ENCODE results near the gene CLCA1. TPM values are rescaled to one million over a fixed set of nuclear protein-coding genes. Genes with fewer than 3 reads are reported as not detected.

Gene CLCA1
- total RNA-seq, 1 donor from 2014 or later = not detected

- peaks cover 2% of the 10 kb centered on the region for H3K4me1 Mint-ChIP-seq (ENCODE audit: low read depth)
Observed at GRCh38 chr1:86455073-86455472, 13.7 kb upstream of the CLCA1 start.

GRCh38 chr1:86460998-86461397, 7.7 kb upstream of the CLCA1 start:
- TF ChIP-seq CTCF (IDR thresholded peaks at IDR 0.05) = no peak
- DNase-seq (ENCODE audit: low spot score) = no peak
- Mint-ChIP-seq H3K9me3 (ENCODE audit: low read depth) (no peaks in the 10 kb centered on the region), H3K27me3 (ENCODE audit: low read depth) (peaks cover 2% of the 10 kb centered on the region), H3K27ac (ENCODE audit: unreplicated experiment) (no peak overlapping the region), H3K4me3 (ENCODE audit: unreplicated experiment) (no peak overlapping the region), H3K36me3 (ENCODE audit: low read depth) (no peaks in the 10 kb centered on the region), H3K4me1 (ENCODE audit: low read depth) (no peaks in the 10 kb centered on the region)

More at GRCh38 chr1:86455073-86455472, 13.7 kb upstream of the CLCA1 start:
- no peak overlapping the region for H3K4me3 Mint-ChIP-seq (ENCODE audit: unreplicated experiment)
- H3K27me3 Mint-ChIP-seq (ENCODE audit: low read depth) = peaks cover 2% of the 10 kb centered on the region
- no peaks in the 10 kb centered on the region for H3K36me3 Mint-ChIP-seq (ENCODE audit: low read depth)
- TF ChIP-seq CTCF (IDR thresholded peaks at IDR 0.05) = no peak
- no peaks in the 10 kb centered on the region for H3K9me3 Mint-ChIP-seq (ENCODE audit: low read depth)
- no peak for DNase-seq (ENCODE audit: low spot score)
- no peak overlapping the region for H3K27ac Mint-ChIP-seq (ENCODE audit: unreplicated experiment)

- Mint-ChIP-seq H3K4me1 (ENCODE audit: low read depth) (no peaks in the 10 kb centered on the region), H3K36me3 (ENCODE audit: low read depth) (no peaks in the 10 kb centered on the region)
- TF ChIP-seq CTCF (IDR thresholded peaks at IDR 0.05) = no peak
Observed at GRCh38 chr1:86461482-86461881, 7.2 kb upstream of the CLCA1 start.

GRCh38 chr1:86464819-86465218, 3.9 kb upstream of the CLCA1 start:
- TF ChIP-seq CTCF (IDR thresholded peaks at IDR 0.05) = no peak
- DNase-seq (ENCODE audit: low spot score) = no peak

More at GRCh38 chr1:86461482-86461881, 7.2 kb upstream of the CLCA1 start:
- Mint-ChIP-seq H3K27ac (ENCODE audit: unreplicated experiment) (no peak overlapping the region), H3K4me3 (ENCODE audit: unreplicated experiment) (no peak overlapping the region), H3K9me3 (ENCODE audit: low read depth) (no peaks in the 10 kb centered on the region), H3K27me3 (ENCODE audit: low read depth) (peaks cover 2% of the 10 kb centered on the region)
- DNase-seq (ENCODE audit: low spot score) = no peak

GRCh38 chr1:86466109-86466844, 2.5 kb upstream of the CLCA1 start:
- Mint-ChIP-seq H3K36me3 (ENCODE audit: low read depth) (no peaks in the 10 kb centered on the region), H3K27ac (ENCODE audit: unreplicated experiment) (no peak overlapping the region), H3K9me3 (ENCODE audit: low read depth) (peaks cover 5% of the 10 kb centered on the region), H3K4me1 (ENCODE audit: low read depth) (peaks cover 12% of the 10 kb centered on the region), H3K4me3 (ENCODE audit: unreplicated experiment) (no peak overlapping the region), H3K27me3 (ENCODE audit: low read depth) (no peaks in the 10 kb centered on the region)
- DNase-seq (ENCODE audit: low spot score) = no peak
- no peak for TF ChIP-seq CTCF (IDR thresholded peaks at IDR 0.05)

More at GRCh38 chr1:86464819-86465218, 3.9 kb upstream of the CLCA1 start:
- H3K27ac Mint-ChIP-seq (ENCODE audit: unreplicated experiment) = no peak overlapping the region
- H3K27me3 Mint-ChIP-seq (ENCODE audit: low read depth) = no peaks in the 10 kb centered on the region
- H3K4me3 Mint-ChIP-seq (ENCODE audit: unreplicated experiment) = no peak overlapping the region
- no peaks in the 10 kb centered on the region for H3K9me3 Mint-ChIP-seq (ENCODE audit: low read depth)
- H3K4me1 Mint-ChIP-seq (ENCODE audit: low read depth) = no peaks in the 10 kb centered on the region
- H3K36me3 Mint-ChIP-seq (ENCODE audit: low read depth) = no peaks in the 10 kb centered on the region

All from chondrocyte (in vitro differentiated cells).